MCF 10A (cell line): Measurements from ENCODE around the gene TNFRSF8. TPM values are rescaled to one million over a fixed set of nuclear protein-coding genes. Genes with fewer than 3 reads are reported as not detected.

Source experiments
- BruUV-seq: library from RNA; stranded (reverse); fragments of 400-500 nt; replicated peaks from 2 replicates; lab custom pipeline; 2021; lab: Mats Ljungman, UMichigan
- CTCF ChIA-PET: fragments of 300-600 bp; sonication (Branson Sonifier 250); formaldehyde crosslinking; extraction: SDS; loops from one replicate; lab custom pipeline; 2021; ENCODE audit warnings: antibody characterized with exemption, inconsistent platforms; lab: Yijun Ruan, JAX
- POLR2A ChIA-PET: fragments of 300-600, 350-650 bp; sonication (Branson Sonifier 250); formaldehyde crosslinking; extraction: SDS; loops from one replicate; lab custom pipeline; 2020; ENCODE audit warnings: antibody characterized with exemption, inconsistent platforms; lab: Yijun Ruan, JAX
- DNase-seq: peaks from one replicate; pipeline ENCODE4 v3.0.0-alpha.2; 2018; ENCODE audit not compliant: unreplicated experiment
- H3K27ac Mint-ChIP-seq: one replicate; pipeline ENCODE4 v1.8.0; 2022; ENCODE audit warnings: mild to moderate bottlenecking, low read depth, mixed read lengths; ENCODE audit not compliant: unreplicated experiment
- H3K27me3 Mint-ChIP-seq: one replicate; pipeline ENCODE4 v1.8.0; 2022; ENCODE audit warnings: mixed read lengths; ENCODE audit not compliant: insufficient read depth, unreplicated experiment
- H3K36me3 Mint-ChIP-seq: one replicate; pipeline ENCODE4 v1.8.0; 2022; ENCODE audit warnings: mild to moderate bottlenecking, moderate library complexity, mixed read lengths; ENCODE audit not compliant: insufficient read depth, unreplicated experiment
- H3K4me1 Mint-ChIP-seq: one replicate; pipeline ENCODE4 v1.8.0; 2022; ENCODE audit warnings: mixed read lengths; ENCODE audit not compliant: insufficient read depth, unreplicated experiment
- H3K4me3 Mint-ChIP-seq: one replicate; pipeline ENCODE4 v1.8.0; 2022; ENCODE audit warnings: mild to moderate bottlenecking, moderate library complexity, mixed read lengths; ENCODE audit not compliant: unreplicated experiment
- H3K9me3 Mint-ChIP-seq: one replicate; pipeline ENCODE4 v1.8.0; 2022; ENCODE audit warnings: mixed read lengths; ENCODE audit not compliant: unreplicated experiment
- intact Hi-C: fragments of 100-400 bp; cut with micrococcal nuclease; formaldehyde crosslinking; loops from 2 replicates; pipeline ENCODE4 v1.14.1; 2022
- total RNA-seq: library from RNA; stranded (reverse); gene quantifications from 2 replicates; pipeline ENCODE4 v1.2.3, GENCODE V29; 2022
- TF ChIP-seq, protein P1 (sequence below): fragments of 200-600 bp; IDR thresholded peaks from one replicate; pipeline ENCODE4 v1.8.0; 2022; ENCODE audit warnings: antibody characterized with exemption, mild to moderate bottlenecking; ENCODE audit not compliant: unreplicated experiment

TNFRSF8 gene
- total RNA-seq, 1 experiment from 2014 or later = not detected

DNA sequence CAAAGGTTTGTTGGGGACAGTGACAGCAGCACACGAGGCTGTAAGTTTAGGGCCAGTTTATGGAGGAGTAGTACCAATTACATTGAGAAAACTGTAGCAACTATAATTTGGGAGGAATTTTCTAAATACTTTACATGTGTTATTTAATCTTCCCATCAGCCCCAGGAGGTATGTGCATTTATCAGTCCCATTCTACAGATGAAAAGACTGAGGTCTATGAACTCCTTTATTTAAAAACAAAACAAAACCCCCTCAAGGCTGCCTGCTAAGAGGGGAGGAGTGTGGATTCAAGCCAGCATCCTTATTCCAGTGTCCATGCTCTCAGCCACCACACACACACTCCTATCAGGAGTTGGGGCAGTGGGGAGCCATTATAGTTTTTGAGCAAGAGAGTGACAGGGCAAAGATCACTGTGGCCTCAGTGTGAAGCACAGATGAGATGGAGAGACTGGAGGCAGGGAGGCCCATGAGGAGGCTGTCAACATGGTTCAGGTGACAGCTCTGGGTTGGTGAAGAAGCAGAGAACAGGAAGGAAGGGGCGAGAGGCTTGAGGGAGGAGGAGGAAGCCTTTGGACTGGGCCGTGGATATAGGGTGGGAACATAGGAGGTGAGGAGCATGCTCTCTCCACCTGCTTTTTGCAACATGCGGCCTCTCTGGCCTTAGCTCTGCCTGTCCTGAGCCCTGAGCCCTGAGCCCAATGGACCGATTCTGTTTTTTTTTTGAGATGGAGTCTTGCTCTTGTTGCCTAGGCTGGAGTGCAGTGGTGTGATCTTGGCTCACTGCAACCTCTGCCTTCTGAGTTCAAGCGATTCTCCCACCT is 113.4 kb downstream of the TNFRSF8 start:
- DNase-seq = no peak
- intact Hi-C loops = no loop called here
- Mint-ChIP-seq H3K4me1 (peaks cover 6% of the 10 kb centered on the region), H3K4me3 (no peak overlapping the region), H3K9me3 (no peaks in the 10 kb centered on the region), H3K27me3 (peaks cover 14% of the 10 kb centered on the region), H3K27ac (no peak overlapping the region), H3K36me3 (no peaks in the 10 kb centered on the region)
- ChIA-PET CTCF (no interaction called here), POLR2A (no interaction called here)
- TF ChIP-seq, protein P1, sequence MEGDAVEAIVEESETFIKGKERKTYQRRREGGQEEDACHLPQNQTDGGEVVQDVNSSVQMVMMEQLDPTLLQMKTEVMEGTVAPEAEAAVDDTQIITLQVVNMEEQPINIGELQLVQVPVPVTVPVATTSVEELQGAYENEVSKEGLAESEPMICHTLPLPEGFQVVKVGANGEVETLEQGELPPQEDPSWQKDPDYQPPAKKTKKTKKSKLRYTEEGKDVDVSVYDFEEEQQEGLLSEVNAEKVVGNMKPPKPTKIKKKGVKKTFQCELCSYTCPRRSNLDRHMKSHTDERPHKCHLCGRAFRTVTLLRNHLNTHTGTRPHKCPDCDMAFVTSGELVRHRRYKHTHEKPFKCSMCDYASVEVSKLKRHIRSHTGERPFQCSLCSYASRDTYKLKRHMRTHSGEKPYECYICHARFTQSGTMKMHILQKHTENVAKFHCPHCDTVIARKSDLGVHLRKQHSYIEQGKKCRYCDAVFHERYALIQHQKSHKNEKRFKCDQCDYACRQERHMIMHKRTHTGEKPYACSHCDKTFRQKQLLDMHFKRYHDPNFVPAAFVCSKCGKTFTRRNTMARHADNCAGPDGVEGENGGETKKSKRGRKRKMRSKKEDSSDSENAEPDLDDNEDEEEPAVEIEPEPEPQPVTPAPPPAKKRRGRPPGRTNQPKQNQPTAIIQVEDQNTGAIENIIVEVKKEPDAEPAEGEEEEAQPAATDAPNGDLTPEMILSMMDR = no peak
- BruUV-seq = no TSS peak

DNA sequence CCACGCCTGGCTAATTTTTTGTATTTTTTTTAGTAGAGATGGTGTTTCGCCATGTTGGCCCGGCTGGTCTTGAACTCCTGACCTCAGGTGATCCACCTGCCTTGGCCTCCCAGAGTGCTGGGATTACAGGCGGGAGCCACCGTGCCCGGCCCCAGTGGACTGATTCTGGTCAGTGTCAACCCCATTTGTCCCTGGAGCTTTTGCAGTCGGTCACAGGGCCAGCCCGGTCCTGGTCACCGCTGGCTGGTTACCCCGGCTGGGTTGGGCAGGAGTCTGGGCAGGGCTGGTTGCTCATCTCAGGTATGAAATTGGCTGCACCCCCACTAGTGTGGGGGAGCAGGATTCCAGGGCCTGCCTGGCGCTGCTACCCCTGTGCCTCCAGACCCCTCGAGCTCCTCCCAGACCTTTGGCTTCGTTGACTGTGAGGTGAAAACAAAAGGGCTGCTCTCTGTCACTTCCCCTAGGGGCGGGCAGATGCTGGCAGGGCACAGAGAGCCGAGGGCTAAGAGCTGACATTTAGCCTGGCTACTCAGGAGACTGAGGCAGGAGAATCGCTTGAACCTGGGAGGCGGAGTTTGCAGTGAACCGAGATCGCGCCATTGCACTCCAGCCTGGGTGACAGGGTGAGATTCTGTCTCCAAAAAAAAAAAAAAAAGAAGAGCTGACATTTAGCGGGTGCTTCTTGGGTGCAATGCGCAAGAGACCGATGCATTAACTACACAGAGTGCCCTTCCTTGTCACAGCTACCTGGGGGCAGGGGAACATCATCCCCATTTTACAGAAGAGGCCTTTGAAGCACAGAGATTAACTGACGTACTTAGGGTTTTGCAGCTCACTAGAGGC is 114.3 kb downstream of the TNFRSF8 start:
- peaks cover 17% of the 10 kb centered on the region for H3K27me3 Mint-ChIP-seq
- no TSS peak for BruUV-seq
- CTCF ChIA-PET = interaction anchor here (0.6 to 0.8 kb wide), 2 partner anchors 31 to 247 kb away, joined by 3 to 4 read pairs; no protein-coding TSS in a partner anchor
- POLR2A ChIA-PET = interaction anchor here (0.6 kb wide), 2 partner anchors 11 to 60 kb away, joined by 3 to 4 read pairs; no protein-coding TSS in a partner anchor
- peaks cover 6% of the 10 kb centered on the region for H3K4me1 Mint-ChIP-seq
- H3K4me3 Mint-ChIP-seq = no peak overlapping the region
- intact Hi-C loops = no loop called here
- TF ChIP-seq, protein P1 = no peak
- H3K36me3 Mint-ChIP-seq = no peaks in the 10 kb centered on the region
- H3K9me3 Mint-ChIP-seq = no peaks in the 10 kb centered on the region
- no peak for DNase-seq
- no peak overlapping the region for H3K27ac Mint-ChIP-seq

DNA sequence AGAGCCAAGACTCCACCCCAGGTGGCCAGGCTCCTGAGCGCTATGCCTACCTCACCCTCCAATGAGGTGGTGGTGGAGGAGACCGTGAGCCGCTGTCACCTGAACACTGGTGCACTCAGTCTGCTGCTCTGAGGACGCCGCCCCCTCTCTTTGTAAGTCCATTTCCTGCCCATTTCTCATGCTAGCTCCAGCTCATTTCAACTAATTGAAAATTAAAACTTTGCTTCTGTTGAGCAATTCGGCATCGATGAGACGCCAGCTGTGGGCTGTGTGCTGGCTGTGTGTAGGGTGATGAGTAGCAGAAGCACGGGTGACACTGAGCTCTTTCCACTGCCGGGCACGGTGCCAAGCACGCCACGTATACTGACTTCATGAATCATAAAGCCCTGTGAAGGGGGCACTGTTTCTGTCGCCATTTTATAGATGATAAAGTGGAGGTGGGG is 114.9 kb downstream of the TNFRSF8 start:
- Mint-ChIP-seq H3K4me1 (peaks cover 6% of the 10 kb centered on the region), H3K27me3 (peaks cover 23% of the 10 kb centered on the region), H3K9me3 (no peaks in the 10 kb centered on the region), H3K27ac (no peak overlapping the region), H3K4me3 (no peak overlapping the region), H3K36me3 (no peaks in the 10 kb centered on the region)
- intact Hi-C loops = no loop called here
- ChIA-PET POLR2A (interaction anchor here (0.6 kb wide), 2 partner anchors 10 to 60 kb away, joined by 3 to 4 read pairs; no protein-coding TSS in a partner anchor), CTCF (interaction anchor here (0.6 to 0.8 kb wide), 2 partner anchors 30 to 247 kb away, joined by 3 to 4 read pairs; no protein-coding TSS in a partner anchor)
- TF ChIP-seq, protein P1 = no peak
- no TSS peak for BruUV-seq
- peak; percentile 23 for DNase-seq
